Adrenal gland (tissue), 12 donors: ENCODE measurements around the gene OR52N1. TPM values are rescaled to one million over a fixed set of nuclear protein-coding genes. Genes with fewer than 3 reads are reported as not detected.

Source experiments
- DNase-seq, 7 donors: peaks; one replicate each; pipeline ENCODE4 v3.0.0-alpha.2; 2019 to 2020
- H3K27ac ChIP-seq, 5 donors: fragments of 200-600 bp; sonication (generic) in 4 of 5; 1 replicate in 3 of 5; 2 replicates in 2 of 5; pipeline versions ENCODE4 v1.5.1 to v1.8.0; 2016 to 2020; ENCODE audit warnings: mild to moderate bottlenecking in 1 of 5
- H3K27me3 ChIP-seq: fragments of 200-600 bp; 2 replicates; pipeline ENCODE4 v1.8.0; 2021
- H3K36me3 ChIP-seq, 2 donors: fragments of 200-600 bp; replicated peaks in 1 of 2; 1 replicate in 1 of 2; 2 replicates in 1 of 2; pipeline versions ENCODE4 v1.5.1 to v1.8.0; 2018 to 2022
- H3K4me1 ChIP-seq, 2 donors: fragments of 200-600 bp; replicated peaks in 1 of 2; 1 replicate in 1 of 2; 2 replicates in 1 of 2; pipeline versions ENCODE4 v1.5.1 to v1.8.0; 2018 to 2021
- H3K4me3 ChIP-seq, 4 donors: fragments of 200-600 bp; sonication (generic) in 3 of 4; one replicate each; pipeline ENCODE4 v1.5.1; 2016 to 2018
- H3K9me3 ChIP-seq, 3 donors: fragments of 200-600 bp; sonication (generic) in 1 of 3; replicated peaks in 1 of 3; 1 replicate in 2 of 3; 2 replicates in 1 of 3; pipeline versions ENCODE4 v1.5.1 to v1.8.0; 2016 to 2021
- CTCF ChIP-seq, 6 experiments: fragments of 450-650 bp in 4 of 6; fragments of 200-600 bp in 2 of 6; sonication (generic) in 1 of 6; IDR thresholded peaks; 1 replicate in 5 of 6; 2 replicates in 1 of 6; pipeline versions ENCODE4 v1.5.1 to v1.8.0; 2016 to 2021; ENCODE audit warnings: antibody characterized with exemption in 6 of 6, mild to moderate bottlenecking in 2 of 6, moderate library complexity in 1 of 6
- POLR2A ChIP-seq, 2 donors: fragments of 450-650 bp; IDR thresholded peaks; one replicate each; pipeline ENCODE4 v1.6.1; 2017; ENCODE audit warnings: antibody characterized with exemption in 2 of 2, mild to moderate bottlenecking in 2 of 2, moderate library complexity in 1 of 2
- WGBS, 4 donors: extraction: QIAGEN DNeasy Blood & Tissue Kit in 2 of 4; methylation state at CpG; one replicate each; pipeline versions ENCODE4 v1.1.5 to v1.1.7; 2013 to 2017; 5-methylcytosine and 5-hydroxymethylcytosine counted together
- intact Hi-C, 2 donors: fragments of 100-400 bp; cut with DNase I; formaldehyde crosslinking; loops; one replicate each; pipeline versions ENCODE4 v1.14.1 to v1.15.0; 2022 to 2023
- polyA plus RNA-seq, 3 donors: library from polyadenylated mRNA; stranded (reverse); fragments of 200-250 nt in 2 of 3; fragments of 350-450 nt in 1 of 3; fragmentation: Illumina TruSeq in 1 of 3; extraction: RNeasy Lipid Tissue Mini Kit (QIAGEN cat#74804) in 1 of 3; gene quantifications; one replicate each; pipeline ENCODE4 v1.2.3, GENCODE V29; 2013 to 2014
- total RNA-seq, 9 donors: library from RNA; depleted of rRNA in 4 of 9; stranded (reverse); fragments of >200 nt in 4 of 9; fragments of 120-200 nt in 1 of 9; fragmentation: NEBNext Ultra II Directional in 1 of 9; extraction: Animal tissue kit (Norgen Biotek cat#: 25700) in 1 of 9; gene quantifications; one replicate each; pipeline versions ENCODE4 v1.1.0 to v1.2.4, GENCODE V29; 2013 to 2023
- donor health status: healthy with polysubstance abuse.
- donor health status: Bipolar disorder and iron deficiency.
- donor health status: DM: yes; HTN: yes; CAD: no.
- donor health status: DM: no; HTN: no; CAD: no.
- donor health status: DM: no; HTN: no; CAD: no.
- donor health status: DM: yes; HTN: yes; CAD: no.

The OR52N1 gene
- total and polyA plus RNA-seq, 12 donors: not detected

- intact Hi-C loops: no loop called here
- no peak overlapping the region for H3K4me3 ChIP-seq
- no peaks in the 10 kb centered on the region for H3K36me3 ChIP-seq
- DNase-seq: no peak
- H3K9me3 ChIP-seq: peaks cover 0 to 4% (median 0%) of the 10 kb centered on the region in 3 donors
- no peak overlapping the region for H3K27ac ChIP-seq
- no peak for TF ChIP-seq CTCF (IDR thresholded peaks at IDR 0.05)
- no peak for TF ChIP-seq POLR2A (IDR thresholded peaks at IDR 0.05)
- WGBS, 4 donors: 77 to 85% (median 83%) methylated on average over 2 to 3 of the region's 3 CpGs
- no peaks in the 10 kb centered on the region for H3K4me1 ChIP-seq
- H3K27me3 ChIP-seq: no peaks in the 10 kb centered on the region
Measured at GRCh38 chr11:5746614-5747013, 44.5 kb downstream of the OR52N1 start.

- 44 to 64% (median 51%) methylated on average over 1 of the region's 1 CpG for WGBS, 4 donors
- Histone ChIP-seq H3K9me3 (peaks cover 0 to 1% (median 0%) of the 10 kb centered on the region in 3 donors), H3K36me3 (no peaks in the 10 kb centered on the region), H3K27ac (no peak overlapping the region), H3K4me1 (no peaks in the 10 kb centered on the region), H3K27me3 (no peaks in the 10 kb centered on the region), H3K4me3 (no peak overlapping the region)
- intact Hi-C loops: no loop called here
- no peak for TF ChIP-seq POLR2A (IDR thresholded peaks at IDR 0.05)
- no peak for TF ChIP-seq CTCF (IDR thresholded peaks at IDR 0.05)
- no peak for DNase-seq
Measured at GRCh38 chr11:5738431-5738830, 52.6 kb downstream of the OR52N1 start.

GRCh38 chr11:5737670-5738392, 53.2 kb downstream of the OR52N1 start:
- no peak overlapping the region for H3K27ac ChIP-seq
- intact Hi-C loops: no loop called here
- H3K27me3 ChIP-seq: no peaks in the 10 kb centered on the region
- TF ChIP-seq CTCF (IDR thresholded peaks at IDR 0.05) (no peak), POLR2A (IDR thresholded peaks at IDR 0.05) (no peak)
- 58 to 71% (median 65%) methylated on average over 6 of the region's 6 CpGs for WGBS, 4 donors
- H3K9me3 ChIP-seq: no peaks in the 10 kb centered on the region
- no peaks in the 10 kb centered on the region for H3K36me3 ChIP-seq
- no peaks in the 10 kb centered on the region for H3K4me1 ChIP-seq
- DNase-seq: no peak
- no peak overlapping the region for H3K4me3 ChIP-seq

- no peaks in the 10 kb centered on the region for H3K36me3 ChIP-seq
- DNase-seq: no peak
- no peak for TF ChIP-seq CTCF (IDR thresholded peaks at IDR 0.05)
- TF ChIP-seq POLR2A (IDR thresholded peaks at IDR 0.05): no peak
- H3K27me3 ChIP-seq: no peaks in the 10 kb centered on the region
- intact Hi-C loops: no loop called here
- H3K27ac ChIP-seq: no peak overlapping the region
- no peaks in the 10 kb centered on the region for H3K4me1 ChIP-seq
- H3K9me3 ChIP-seq: no peaks in the 10 kb centered on the region
- no peak overlapping the region for H3K4me3 ChIP-seq
Measured at GRCh38 chr11:5737091-5737490, 54.0 kb downstream of the OR52N1 start.

Other genes with a start within 250 kb of the OR52N1 start
- gene OR52H1, start 242.7 kb downstream of the OR52N1 start, total RNA-seq: 1 to 10 TPM in 2 of 9 donors, under 1 TPM in 2, not detected in 5; 0.22 to 1.6 (median 0.69) TPM
- gene OR52H1, start 242.7 kb downstream of the OR52N1 start, polyA plus RNA-seq: not detected
- gene OR52B6, start 210.4 kb downstream of the OR52N1 start, total RNA-seq: not detected
- gene OR52B6, start 210.4 kb downstream of the OR52N1 start, polyA plus RNA-seq: not detected
- gene TRIM6, start 194.6 kb downstream of the OR52N1 start, total RNA-seq: 10 to 100 TPM in 1 of 9 donors, 1 to 10 TPM in 8; 2.9 to 29.3 (median 5.3) TPM
- gene TRIM6, start 194.6 kb downstream of the OR52N1 start, polyA plus RNA-seq: 1 to 10 TPM; 2.3 to 6.0 (median 3.6) TPM
- gene TRIM34, start 166.3 kb downstream of the OR52N1 start, total RNA-seq: 10 to 100 TPM in 7 of 9 donors, 1 to 10 TPM in 2; 5.9 to 22.1 (median 12.0) TPM
- 10 to 100 TPM in 1 of 3 donors, 1 to 10 TPM in 2; 5.0 to 11.2 (median 7.6) TPM for gene TRIM34, start 166.3 kb downstream of the OR52N1 start, polyA plus RNA-seq
- gene TRIM5, start 106.2 kb downstream of the OR52N1 start, total RNA-seq: 10 to 100 TPM; 23.1 to 36.4 (median 31.5) TPM
- gene TRIM5, start 106.2 kb downstream of the OR52N1 start, polyA plus RNA-seq: 10 to 100 TPM in 2 of 3 donors, 1 to 10 TPM in 1; 8.2 to 33.5 (median 12.6) TPM
- gene TRIM22, start 101.5 kb downstream of the OR52N1 start, total RNA-seq: 10 to 100 TPM in 8 of 9 donors, 1 to 10 TPM in 1; 5.1 to 71.8 (median 27.2) TPM
- gene TRIM22, start 101.5 kb downstream of the OR52N1 start, polyA plus RNA-seq: 10 to 100 TPM; 15.7 to 23.2 (median 18.0) TPM
- not detected for gene OR56B1, start 54.8 kb downstream of the OR52N1 start, total RNA-seq
- gene OR56B1, start 54.8 kb downstream of the OR52N1 start, polyA plus RNA-seq: not detected
- gene OR52N4, start 37.0 kb downstream of the OR52N1 start, total RNA-seq: not detected
- under 1 TPM in 2 of 3 donors, not detected in 1; 0.11 to 0.37 TPM for gene OR52N4, start 37.0 kb downstream of the OR52N1 start, polyA plus RNA-seq
- gene OR52N5, start 7.9 kb downstream of the OR52N1 start, total RNA-seq: under 1 TPM in 1 of 9 donors, not detected in 8; 0.11 TPM
- not detected for gene OR52N5, start 7.9 kb downstream of the OR52N1 start, polyA plus RNA-seq
- gene OR52N2, start 17.7 kb upstream of the OR52N1 start, total RNA-seq: not detected
- not detected for gene OR52N2, start 17.7 kb upstream of the OR52N1 start, polyA plus RNA-seq
- gene OR52E6, start 50.6 kb upstream of the OR52N1 start, total RNA-seq: under 1 TPM in 1 of 9 donors, not detected in 8; 0.11 TPM
- not detected for gene OR52E6, start 50.6 kb upstream of the OR52N1 start, polyA plus RNA-seq
- gene OR52E8, start 66.4 kb upstream of the OR52N1 start, total RNA-seq: not detected
- gene OR52E8, start 66.4 kb upstream of the OR52N1 start, polyA plus RNA-seq: not detected
- not detected for gene OR52E4, start 89.4 kb upstream of the OR52N1 start, total RNA-seq
- not detected for gene OR52E4, start 89.4 kb upstream of the OR52N1 start, polyA plus RNA-seq
- not detected for gene OR52E5, start 101.9 kb upstream of the OR52N1 start, total RNA-seq
- gene OR52E5, start 101.9 kb upstream of the OR52N1 start, polyA plus RNA-seq: not detected
- gene OR56A3, start 151.0 kb upstream of the OR52N1 start, total RNA-seq: not detected
- gene OR56A3, start 151.0 kb upstream of the OR52N1 start, polyA plus RNA-seq: not detected
- not detected for gene OR56A5, start 177.2 kb upstream of the OR52N1 start, total RNA-seq
- not detected for gene OR56A5, start 177.2 kb upstream of the OR52N1 start, polyA plus RNA-seq
- gene OR52L1, start 195.7 kb upstream of the OR52N1 start, total RNA-seq: under 1 TPM in 1 of 9 donors, not detected in 8; 0.61 TPM
- not detected for gene OR52L1, start 195.7 kb upstream of the OR52N1 start, polyA plus RNA-seq
- gene OR56A4, start 215.7 kb upstream of the OR52N1 start, total RNA-seq: under 1 TPM in 1 of 9 donors, not detected in 8; under 0.01 TPM
- not detected for gene OR56A4, start 215.7 kb upstream of the OR52N1 start, polyA plus RNA-seq
- gene OR56A1, start 239.5 kb upstream of the OR52N1 start, total RNA-seq: under 1 TPM in 1 of 9 donors, not detected in 8; 0.06 TPM
- gene OR56A1, start 239.5 kb upstream of the OR52N1 start, polyA plus RNA-seq: not detected